Mucosa of descending colon (tissue), 3 donors: ENCODE data around the gene ABCC8. TPM values are rescaled to one million over a fixed set of nuclear protein-coding genes. Genes with fewer than 3 reads are reported as not detected.

Source experiments
- ATAC-seq: fragments of 200-7000 bp; cut with Tn5 transposase; one replicate; pipeline ENCODE4 v1.9.1; 2020; ENCODE audit warnings: mild to moderate bottlenecking, moderate library complexity
- DNase-seq, 3 donors: peaks; one replicate each; pipeline ENCODE4 v3.0.0-alpha.2; 2020
- H3K36me3 ChIP-seq: fragments of 200-600 bp; one replicate; pipeline ENCODE4 v1.8.0; 2021; ENCODE audit warnings: low read depth, mild to moderate bottlenecking
- H3K4me1 ChIP-seq: fragments of 200-600 bp; one replicate; pipeline ENCODE4 v1.8.0; 2021; ENCODE audit warnings: low read depth, mild to moderate bottlenecking
- H3K4me3 ChIP-seq: fragments of 200-600 bp; one replicate; pipeline ENCODE4 v1.8.0; 2021; ENCODE audit warnings: mild to moderate bottlenecking
- H3K9me3 ChIP-seq: fragments of 200-600 bp; one replicate; pipeline ENCODE4 v1.8.0; 2021; ENCODE audit warnings: mild to moderate bottlenecking
- intact Hi-C, 2 donors: fragments of 100-400 bp; cut with DNase I in 1 of 2; cut with micrococcal nuclease in 1 of 2; formaldehyde crosslinking; loops; one replicate each; pipeline versions ENCODE4 v1.11.0 to v1.11.1; 2022; cut with DNase I, micrococcal nuclease
- total RNA-seq, 3 donors: library from RNA; stranded (reverse); fragmentation: NEBNext Ultra II Directional in 2 of 3; extraction: Animal tissue kit (Norgen Biotek cat#: 25700) in 2 of 3; gene quantifications; one replicate each; pipeline versions ENCODE4 v1.2.1 to v1.2.4, GENCODE V29; 2021 to 2023
- TF ChIP-seq, protein P1 (sequence below): fragments of 200-600 bp; IDR thresholded peaks from one replicate; pipeline ENCODE4 v1.8.0; 2022; ENCODE audit warnings: antibody characterized with exemption, mild to moderate bottlenecking
- donor health status: DM: no; HTN: no; CAD: no; lungs with moderate emphysema.
- donor health status: DM: no; HTN: no; CAD: no.
- donor health status: DM: no; HTN: yes; CAD: no.

The ABCC8 gene
- total RNA-seq, 3 donors from 2014 or later, result 2.2 to 4.1 (median 3.3) TPM

DNA sequence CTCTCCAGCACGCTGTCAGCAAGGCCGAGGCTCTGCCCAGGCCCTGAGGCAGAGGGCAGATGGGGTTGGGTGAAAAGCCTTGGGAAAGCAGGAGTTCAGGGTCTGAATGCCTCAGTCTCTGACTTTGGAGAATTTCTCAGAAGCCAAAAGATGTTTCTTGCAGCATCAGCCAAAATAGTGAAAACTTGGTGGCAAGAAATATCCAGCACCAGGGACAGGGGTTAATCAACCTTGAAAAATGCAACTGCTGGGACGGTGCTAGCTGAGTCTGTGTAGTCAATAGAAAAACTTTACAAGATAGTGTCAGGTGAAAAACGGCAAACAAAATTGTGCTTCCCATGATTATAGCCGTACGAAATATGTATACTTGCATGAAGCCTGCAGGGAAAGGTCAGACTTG lies 1.4 kb upstream of the ABCC8 start:
- intact Hi-C loops, result no loop called here
- no peaks in the 10 kb centered on the region for H3K9me3 ChIP-seq
- DNase-seq, result no peak
- ATAC-seq, result no peak
- no peak overlapping the region for H3K4me3 ChIP-seq
- TF ChIP-seq, protein P1, sequence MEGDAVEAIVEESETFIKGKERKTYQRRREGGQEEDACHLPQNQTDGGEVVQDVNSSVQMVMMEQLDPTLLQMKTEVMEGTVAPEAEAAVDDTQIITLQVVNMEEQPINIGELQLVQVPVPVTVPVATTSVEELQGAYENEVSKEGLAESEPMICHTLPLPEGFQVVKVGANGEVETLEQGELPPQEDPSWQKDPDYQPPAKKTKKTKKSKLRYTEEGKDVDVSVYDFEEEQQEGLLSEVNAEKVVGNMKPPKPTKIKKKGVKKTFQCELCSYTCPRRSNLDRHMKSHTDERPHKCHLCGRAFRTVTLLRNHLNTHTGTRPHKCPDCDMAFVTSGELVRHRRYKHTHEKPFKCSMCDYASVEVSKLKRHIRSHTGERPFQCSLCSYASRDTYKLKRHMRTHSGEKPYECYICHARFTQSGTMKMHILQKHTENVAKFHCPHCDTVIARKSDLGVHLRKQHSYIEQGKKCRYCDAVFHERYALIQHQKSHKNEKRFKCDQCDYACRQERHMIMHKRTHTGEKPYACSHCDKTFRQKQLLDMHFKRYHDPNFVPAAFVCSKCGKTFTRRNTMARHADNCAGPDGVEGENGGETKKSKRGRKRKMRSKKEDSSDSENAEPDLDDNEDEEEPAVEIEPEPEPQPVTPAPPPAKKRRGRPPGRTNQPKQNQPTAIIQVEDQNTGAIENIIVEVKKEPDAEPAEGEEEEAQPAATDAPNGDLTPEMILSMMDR, result no peak
- H3K36me3 ChIP-seq, result no peaks in the 10 kb centered on the region
- peaks cover 9% of the 10 kb centered on the region for H3K4me1 ChIP-seq

DNA sequence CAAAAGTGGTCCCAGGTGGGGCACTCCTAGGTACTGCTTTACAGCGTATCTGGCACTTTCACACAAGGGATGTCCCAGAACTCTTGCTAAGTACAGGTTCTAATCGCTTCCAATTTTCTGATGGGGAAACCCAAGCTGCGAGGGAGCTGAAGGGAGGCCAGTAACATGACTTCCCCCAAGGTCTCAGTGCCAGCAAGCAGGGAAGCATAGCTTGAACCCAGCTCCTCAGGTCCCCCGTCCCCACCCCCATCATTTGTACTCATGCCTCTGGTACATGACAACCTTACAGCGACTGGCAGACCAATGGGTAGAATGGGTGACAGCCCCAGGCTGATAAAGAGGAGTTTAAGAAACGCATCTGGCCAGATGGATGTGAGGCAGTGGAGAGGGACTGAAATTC lies 716 bp upstream of the ABCC8 start:
- no peak overlapping the region for H3K4me3 ChIP-seq
- TF ChIP-seq, protein P1, result no peak
- intact Hi-C loops, result no loop called here
- DNase-seq (no peak), ATAC-seq (no peak)
- H3K4me1 ChIP-seq, result peaks cover 9% of the 10 kb centered on the region
- no peaks in the 10 kb centered on the region for H3K9me3 ChIP-seq
- no peaks in the 10 kb centered on the region for H3K36me3 ChIP-seq

DNA sequence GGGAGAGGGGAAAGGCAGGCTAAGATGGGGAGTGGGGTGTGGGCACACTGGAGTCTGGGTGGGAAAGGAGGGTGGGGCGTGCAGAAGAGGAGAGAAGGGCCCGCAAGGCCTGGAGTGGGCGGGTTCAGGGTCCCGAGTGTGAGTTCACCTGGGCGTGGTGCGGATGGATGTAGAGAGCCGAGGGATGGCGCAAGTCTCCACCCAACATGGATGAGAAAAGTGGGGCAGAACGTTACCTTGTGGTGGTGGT lies 364 bp upstream of the ABCC8 start:
- intact Hi-C loops, result no loop called here
- TF ChIP-seq, protein P1, result no peak
- peaks cover 9% of the 10 kb centered on the region for H3K4me1 ChIP-seq
- no peak overlapping the region for H3K4me3 ChIP-seq
- DNase-seq (no peak), ATAC-seq (no peak)
- H3K9me3 ChIP-seq, result no peaks in the 10 kb centered on the region
- H3K36me3 ChIP-seq, result no peaks in the 10 kb centered on the region

DNA sequence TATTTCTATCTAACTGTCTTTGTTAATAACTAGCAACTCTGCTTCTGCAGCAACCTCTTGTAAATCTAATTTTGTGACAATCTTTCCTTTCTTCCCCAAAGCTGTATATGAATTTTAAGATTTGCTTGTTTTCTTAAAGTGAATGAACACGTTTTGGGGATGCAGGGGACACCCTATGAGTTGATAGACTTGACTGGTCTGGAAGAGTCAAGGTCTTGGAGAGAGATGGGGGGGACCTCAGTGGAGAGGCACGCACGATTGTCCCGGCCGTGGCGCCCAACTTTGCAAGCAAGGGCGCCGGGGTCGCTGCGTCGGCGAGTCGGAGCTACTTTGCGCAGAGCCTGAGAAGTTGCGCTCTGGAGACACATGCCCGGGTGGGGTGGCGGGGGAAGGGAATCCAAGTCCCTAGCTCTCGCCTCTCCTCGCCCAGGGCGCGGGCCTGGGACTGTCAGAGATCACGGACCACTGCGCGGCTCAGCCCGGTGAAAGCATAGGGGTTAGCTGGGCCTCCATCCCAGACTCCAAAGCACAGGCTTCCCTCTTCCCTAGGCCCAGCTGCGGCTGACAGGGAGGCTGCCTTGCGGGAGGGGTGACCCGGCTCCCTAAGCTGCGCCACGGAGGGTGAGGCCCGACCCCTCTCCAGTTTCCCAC lies 854 bp downstream of the ABCC8 start:
- Histone ChIP-seq H3K9me3 (no peaks in the 10 kb centered on the region), H3K4me1 (peaks cover 9% of the 10 kb centered on the region), H3K36me3 (no peaks in the 10 kb centered on the region), H3K4me3 (no peak overlapping the region)
- TF ChIP-seq, protein P1, result no peak
- DNase-seq (no peak), ATAC-seq (no peak)
- intact Hi-C loops, result no loop called here

DNA sequence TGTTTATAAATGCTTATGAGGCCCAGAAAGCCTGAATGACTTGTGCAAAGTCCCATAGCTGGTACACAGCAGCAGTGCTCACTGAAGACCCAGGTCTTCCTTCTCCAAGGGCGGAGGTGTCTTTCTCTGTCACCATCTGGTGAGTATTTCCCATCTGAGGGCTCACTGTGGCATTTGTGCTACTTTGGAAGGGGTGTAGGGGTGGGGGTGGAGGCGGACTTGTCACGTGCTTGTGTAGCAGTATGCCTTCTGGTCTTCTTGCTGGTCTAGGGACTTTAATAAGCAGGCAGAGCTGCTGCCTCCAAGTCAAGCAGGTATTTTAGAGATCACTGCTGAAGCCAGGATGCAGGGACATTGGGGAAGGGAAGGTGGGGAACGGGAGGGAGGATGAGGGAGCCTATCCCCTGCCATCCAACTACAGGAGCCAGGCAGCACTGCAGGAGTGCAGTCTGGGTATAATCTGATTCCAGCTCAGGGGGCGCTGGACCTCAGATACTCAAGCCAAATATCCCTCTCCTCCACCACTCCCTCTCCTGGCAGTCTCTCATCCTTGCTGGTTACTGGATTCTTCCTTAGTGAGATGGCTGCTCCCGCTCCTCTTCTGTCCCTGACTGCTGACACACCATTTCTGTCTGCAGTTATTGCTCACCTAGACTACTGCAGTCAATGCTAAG lies 3.4 kb downstream of the ABCC8 start:
- TF ChIP-seq, protein P1, result no peak
- DNase-seq, result no peak
- Histone ChIP-seq H3K9me3 (no peaks in the 10 kb centered on the region), H3K36me3 (no peaks in the 10 kb centered on the region), H3K4me3 (no peak overlapping the region), H3K4me1 (peaks cover 5% of the 10 kb centered on the region)
- peak; percentile 52 for ATAC-seq
- intact Hi-C loops, result no loop called here
